ENCODE measurements around the gene FTSJ1.
"Not testable (repeated sequence)": the region's sequence is repeated elsewhere in the genome, so short reads cannot be mapped to it uniquely, and the experiment has no call there.

The FTSJ1 gene

GRCh38 chrX:48520976-48521352, 45.0 kb downstream of the FTSJ1 start:
- DNase-seq (ENCODE audit: low read depth in 4 of 4, low spot score in 1 of 4) = no peak

GRCh38 chrX:48521353-48522243, 45.6 kb downstream of the FTSJ1 start, which contains the start of gene EBP:
TSS of gene EBP (plus strand) at chrX:48521808. CDS start at chrX:48523772, 1,964 bp downstream.
- peak; percentile 78 to 92 (median 86) for DNase-seq (ENCODE audit: low read depth in 4 of 4, low spot score in 1 of 4)

- DNase-seq (ENCODE audit: low read depth in 4 of 4, low spot score in 1 of 4) = no peak
Observed at GRCh38 chrX:48522291-48522690, 46.3 kb downstream of the FTSJ1 start.

GRCh38 chrX:48523682-48524081, 47.7 kb downstream of the FTSJ1 start:
- no peak for DNase-seq (ENCODE audit: low read depth in 4 of 4, low spot score in 1 of 4)

- not testable (repeated sequence) for DNase-seq (ENCODE audit: low read depth in 4 of 4, low spot score in 1 of 4)
Observed at GRCh38 chrX:48525853-48526252, 49.9 kb downstream of the FTSJ1 start.

GRCh38 chrX:48530736-48531135, 54.7 kb downstream of the FTSJ1 start:
- DNase-seq (ENCODE audit: low read depth in 4 of 4, low spot score in 1 of 4) = no peak

DNA sequence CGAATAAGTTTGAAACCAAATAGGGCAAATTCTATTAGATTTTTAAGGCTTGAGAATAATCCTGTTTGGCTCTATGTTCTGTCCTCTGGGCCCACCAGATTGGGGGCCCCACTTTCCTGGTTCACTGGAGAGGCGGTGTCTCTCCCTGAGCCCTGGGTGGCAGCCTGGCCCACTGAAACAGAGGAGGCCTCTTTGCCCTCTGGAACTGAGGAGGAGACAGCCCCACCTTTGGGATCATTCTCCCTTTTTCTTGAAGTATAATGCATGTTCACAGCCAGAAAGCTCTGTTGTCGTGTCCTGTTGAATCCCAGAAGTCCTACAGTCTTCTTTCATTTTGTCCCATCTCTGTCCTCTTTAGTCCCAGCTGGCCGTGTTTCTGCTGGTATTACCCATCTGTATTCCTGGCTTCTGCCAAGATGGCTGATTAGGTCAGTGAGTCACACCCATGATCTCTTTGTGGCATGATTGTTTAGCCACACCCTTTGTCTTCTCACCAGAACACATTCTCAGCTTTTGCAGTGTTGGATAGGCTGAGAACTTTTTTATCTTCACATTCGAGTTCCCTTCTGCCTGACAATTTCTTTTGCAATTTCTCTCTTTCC, 55.5 kb downstream of the FTSJ1 start:
- no peak for DNase-seq (ENCODE audit: low read depth in 4 of 4, low spot score in 1 of 4)

- no peak for DNase-seq (ENCODE audit: low read depth in 4 of 4, low spot score in 1 of 4)
Observed at GRCh38 chrX:48532161-48532560, 56.2 kb downstream of the FTSJ1 start.

- no peak for DNase-seq (ENCODE audit: low read depth in 4 of 4, low spot score in 1 of 4)
Observed at GRCh38 chrX:48533165-48533564, 57.2 kb downstream of the FTSJ1 start.
